RPMI7951 (cell line): ENCODE results near the gene DCDC2. TPM values are rescaled to one million over a fixed set of nuclear protein-coding genes. Genes with fewer than 3 reads are reported as not detected.
"Not testable (repeated sequence)": the region's sequence is repeated elsewhere in the genome, so short reads cannot be mapped to it uniquely, and the experiment has no call there.

Experiments used
- DNase-seq: peaks from one replicate; pipeline ENCODE4 v3.0.0-alpha.2; 2012; ENCODE audit warnings: low read depth
- total RNA-seq: library from RNA; depleted of rRNA; stranded (reverse); fragments of >200 nt; shearing (Covaris generic); gene quantifications from 2 replicates; pipeline ENCODE4 v1.2.3, GENCODE V29; 2014

The DCDC2 gene
- total RNA-seq, 1 experiment from 2014 or later, result not detected

GRCh38 chr6:24225838-24226237, 132.0 kb downstream of the DCDC2 start:
- no peak for DNase-seq

DNA sequence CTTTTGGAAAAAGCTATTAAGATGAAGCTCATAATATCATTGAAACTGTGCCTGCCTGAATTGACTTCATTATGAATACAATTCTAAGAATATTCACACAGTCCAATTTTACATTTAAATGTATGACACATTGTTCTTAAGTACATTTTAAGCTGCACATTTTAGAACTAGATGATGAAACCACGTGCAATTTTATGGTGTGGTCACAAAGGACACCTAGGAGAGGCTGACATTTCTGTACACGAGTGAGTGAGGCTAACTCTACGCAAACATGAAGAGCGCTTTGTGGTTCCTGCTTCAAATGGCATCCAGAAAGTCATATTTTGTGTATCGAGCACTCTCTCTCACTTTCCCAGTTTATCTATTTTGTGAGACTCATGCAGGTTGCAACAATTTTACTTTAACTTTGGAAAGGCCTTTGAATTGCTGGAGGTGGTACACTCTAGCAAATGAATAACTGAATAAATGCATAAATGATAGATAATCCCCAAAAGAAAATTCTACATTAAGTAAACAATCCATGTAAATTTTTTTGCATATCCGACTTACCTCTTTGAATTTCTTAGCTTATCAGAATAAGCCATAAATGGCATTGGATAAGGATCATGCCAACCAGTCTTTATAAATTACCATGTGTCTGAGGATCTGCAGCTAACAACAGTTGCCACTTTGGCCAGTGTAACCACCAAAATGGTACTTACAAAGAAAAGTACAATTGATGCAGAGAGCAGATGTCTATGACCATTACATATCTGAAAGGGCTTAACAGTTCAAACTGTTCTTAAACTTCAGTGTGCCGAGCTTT, 134.5 kb downstream of the DCDC2 start:
- DNase-seq, result no peak

GRCh38 chr6:24219670-24220069, 138.2 kb downstream of the DCDC2 start:
- no peak for DNase-seq

GRCh38 chr6:24214984-24215383, 142.9 kb downstream of the DCDC2 start:
- no peak for DNase-seq

DNA sequence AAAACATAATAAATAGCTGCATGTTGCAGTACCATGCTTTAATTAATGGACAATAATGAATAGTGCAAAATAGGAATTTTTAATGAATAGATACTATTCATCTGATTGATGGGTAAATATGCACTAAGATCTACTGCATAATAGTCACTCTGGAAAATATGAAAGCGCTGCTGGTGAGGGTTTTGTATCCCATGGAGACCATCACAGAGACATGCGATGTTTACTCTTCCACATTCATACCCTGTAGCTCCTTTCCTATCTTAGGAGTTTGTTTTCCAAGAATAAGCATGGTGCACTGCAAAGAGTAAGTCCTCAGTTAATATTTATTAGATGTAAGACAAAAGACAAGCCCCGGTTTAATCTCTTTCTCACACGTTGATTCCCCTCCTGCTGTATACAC, 150.4 kb downstream of the DCDC2 start:
- DNase-seq, result no peak

- DNase-seq, result peak; percentile 35
These were observed 152.8 kb downstream of the DCDC2 start for GRCh38 chr6:24205020-24205492.

DNA sequence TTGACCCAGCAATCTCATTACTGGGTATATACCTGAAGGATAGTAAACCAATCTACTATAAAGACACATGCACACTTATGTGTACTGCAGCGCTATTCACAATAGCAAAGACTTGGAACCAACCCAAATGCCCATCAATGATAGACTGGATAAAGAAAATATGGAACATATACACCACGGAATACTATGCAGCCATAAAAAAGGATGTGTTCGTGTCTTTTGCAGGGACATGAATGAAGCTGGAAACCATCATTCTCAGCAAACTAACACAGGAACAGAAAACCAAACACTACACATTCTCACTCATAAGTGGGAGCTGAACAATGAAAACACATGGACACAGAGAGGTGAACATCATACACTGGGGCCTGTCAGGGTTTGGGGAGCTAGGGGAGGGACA, 153.7 kb downstream of the DCDC2 start:
- not testable (repeated sequence) for DNase-seq

DNA sequence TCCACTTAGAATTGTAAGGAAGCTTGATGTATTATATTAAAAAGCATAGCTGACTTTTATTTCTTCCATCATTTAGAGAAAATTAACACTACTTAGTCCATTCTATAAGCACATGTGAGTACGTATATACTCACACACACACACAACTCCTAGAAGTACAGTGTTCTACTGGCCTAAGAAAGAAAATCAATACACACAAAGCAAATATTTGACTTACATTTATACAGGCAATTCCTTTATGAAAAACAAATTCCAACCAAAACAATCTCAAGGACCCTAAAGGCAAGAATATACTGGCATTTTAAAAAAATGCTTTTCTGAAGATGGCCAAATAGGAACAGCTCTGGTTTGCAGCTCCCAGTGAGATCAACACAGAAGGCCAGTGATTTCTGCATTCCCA, 160.0 kb downstream of the DCDC2 start:
- DNase-seq, result no peak

GRCh38 chr6:24195836-24196597, 161.8 kb downstream of the DCDC2 start:
- DNase-seq, result no peak

DNA sequence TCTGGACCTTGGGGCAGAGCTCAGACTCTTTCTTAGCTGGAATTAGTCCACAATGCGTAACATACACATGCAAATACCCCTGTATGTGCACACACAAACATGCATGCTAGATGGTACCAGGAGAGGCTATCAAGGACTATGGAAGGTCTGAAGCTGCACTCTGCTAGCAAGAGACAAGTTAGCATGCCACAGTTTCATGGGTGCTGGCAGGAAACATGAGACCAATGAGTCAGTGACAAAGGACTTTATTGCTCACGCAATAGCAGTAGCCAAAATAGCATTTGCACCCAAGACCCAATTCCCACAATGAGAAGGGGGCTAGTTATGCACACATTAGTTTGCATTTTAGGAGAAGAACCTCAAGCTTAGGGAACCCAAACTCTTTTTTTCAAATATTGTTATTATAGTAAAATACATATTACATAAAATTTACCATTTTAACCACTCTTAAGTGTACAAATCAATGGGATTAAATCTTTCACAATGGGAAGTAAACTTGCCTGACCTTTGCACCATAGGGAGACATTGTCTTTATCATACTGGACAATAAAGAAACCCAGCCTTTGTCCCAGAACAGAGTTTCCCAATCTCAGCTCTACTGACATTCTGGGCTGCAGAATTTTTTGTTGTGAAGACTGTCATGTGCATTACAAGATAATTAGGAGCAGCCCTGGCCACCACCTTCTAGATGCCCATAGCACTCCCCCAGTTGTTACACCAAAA, 162.7 kb downstream of the DCDC2 start:
- DNase-seq, result no peak

DNA sequence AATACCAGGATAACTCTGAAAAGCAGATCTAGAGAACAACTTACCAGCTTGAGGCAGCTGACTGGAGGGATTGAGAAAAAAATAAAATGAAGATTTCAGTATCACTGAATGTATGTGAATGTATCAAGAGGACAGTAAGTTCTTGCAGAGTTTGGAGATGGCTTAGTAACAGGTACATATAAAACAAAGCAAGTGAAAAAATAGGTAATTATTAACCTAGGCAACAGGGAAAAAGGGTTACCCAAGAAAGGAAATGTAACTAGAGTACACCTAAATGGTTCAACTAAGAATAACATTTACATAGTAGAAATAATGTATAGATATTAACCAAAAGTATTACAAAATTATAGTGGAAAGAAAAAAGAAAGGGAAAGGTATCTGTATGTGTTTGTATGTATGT, 164.5 kb downstream of the DCDC2 start:
- no peak for DNase-seq

GRCh38 chr6:24191346-24191745, 166.5 kb downstream of the DCDC2 start:
- peak; percentile 15 for DNase-seq

DNA sequence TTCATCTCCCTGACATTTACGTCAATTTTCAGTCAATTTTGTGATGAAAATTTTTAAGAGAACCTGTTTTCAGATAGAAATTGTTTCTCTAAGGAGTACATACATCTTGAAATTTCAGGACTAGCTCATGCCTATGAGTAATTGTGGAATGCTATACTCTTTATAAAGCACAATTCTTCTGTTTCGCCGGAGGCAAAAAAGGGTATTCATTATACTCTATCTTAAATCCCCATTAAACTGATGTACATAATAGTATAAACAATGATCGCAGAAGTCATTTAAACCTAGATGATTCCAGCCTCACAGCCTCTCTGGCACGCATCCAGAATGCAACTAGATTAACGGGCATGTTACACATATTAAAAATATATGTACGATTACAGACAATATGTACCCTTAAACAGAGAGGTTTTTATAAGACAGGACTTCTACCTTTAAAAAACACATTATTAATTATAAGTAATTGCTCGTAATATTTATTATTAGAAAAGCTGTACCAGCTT, 169.2 kb downstream of the DCDC2 start:
- DNase-seq, result no peak

DNA sequence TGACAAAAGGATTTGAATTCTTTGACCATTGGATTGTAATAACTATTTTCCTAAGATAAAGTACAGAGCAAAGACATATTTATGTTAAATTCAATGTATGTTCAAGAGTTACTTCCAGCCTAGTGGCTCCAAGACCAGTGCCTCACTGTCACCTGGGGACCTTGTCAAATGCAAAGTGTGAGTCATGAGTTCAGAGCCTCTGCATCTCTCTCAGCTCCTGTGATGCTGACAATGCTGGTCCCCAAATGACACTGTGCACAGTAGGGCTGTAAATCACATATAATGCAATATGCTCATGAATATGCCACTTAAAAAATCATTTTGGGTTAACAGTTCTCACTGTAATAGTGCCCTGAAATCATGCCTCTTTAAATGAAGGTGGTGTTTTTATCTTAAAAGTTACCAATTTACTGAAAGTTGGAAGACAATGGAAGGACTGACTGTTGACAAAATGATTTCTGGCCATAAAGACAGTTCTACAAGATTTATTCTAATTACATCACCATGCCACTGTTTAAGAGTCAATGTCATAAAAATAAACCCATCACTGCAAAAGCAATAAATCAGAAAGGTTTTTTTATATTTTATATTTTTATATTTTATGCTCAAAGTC, 169.8 kb downstream of the DCDC2 start:
- DNase-seq, result no peak

DNA sequence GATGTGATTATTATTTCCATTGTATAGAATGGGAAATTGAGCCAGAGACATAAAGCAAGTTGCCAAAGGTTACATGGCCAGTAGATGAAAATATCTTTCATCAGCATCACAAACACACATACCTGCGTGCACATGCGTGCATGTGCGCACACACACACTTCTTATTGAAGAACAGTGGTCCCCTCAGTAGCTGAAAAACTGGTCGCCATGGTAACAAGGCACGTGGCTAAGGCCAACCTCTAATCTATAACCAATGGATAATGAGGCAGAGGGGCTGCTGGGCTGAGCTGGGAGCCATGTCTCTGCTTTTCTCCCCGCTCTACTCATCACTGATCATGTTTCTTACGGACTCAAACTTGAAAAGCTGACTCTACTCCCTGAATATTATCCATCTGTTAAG, 171.5 kb downstream of the DCDC2 start:
- DNase-seq, result no peak

DNA sequence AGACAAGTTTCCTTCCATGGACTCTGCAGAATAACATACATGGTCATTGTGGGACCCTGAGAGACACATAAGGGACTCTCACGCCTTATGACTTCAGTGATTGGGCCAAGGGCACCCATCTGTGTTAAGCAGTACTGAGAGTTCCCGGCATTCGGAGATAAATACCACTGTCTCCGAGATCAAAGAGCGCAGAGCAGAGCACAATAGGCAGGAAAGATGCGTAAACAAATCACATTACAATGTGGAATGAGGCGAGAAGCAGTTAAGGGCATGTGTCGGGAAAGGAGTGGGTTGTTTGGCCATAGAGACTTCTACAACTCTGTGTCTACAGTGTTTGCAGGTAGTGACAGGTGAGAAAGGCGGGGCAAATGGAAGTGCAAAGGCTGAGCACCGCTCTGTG, 174.3 kb downstream of the DCDC2 start:
- DNase-seq, result no peak

DNA sequence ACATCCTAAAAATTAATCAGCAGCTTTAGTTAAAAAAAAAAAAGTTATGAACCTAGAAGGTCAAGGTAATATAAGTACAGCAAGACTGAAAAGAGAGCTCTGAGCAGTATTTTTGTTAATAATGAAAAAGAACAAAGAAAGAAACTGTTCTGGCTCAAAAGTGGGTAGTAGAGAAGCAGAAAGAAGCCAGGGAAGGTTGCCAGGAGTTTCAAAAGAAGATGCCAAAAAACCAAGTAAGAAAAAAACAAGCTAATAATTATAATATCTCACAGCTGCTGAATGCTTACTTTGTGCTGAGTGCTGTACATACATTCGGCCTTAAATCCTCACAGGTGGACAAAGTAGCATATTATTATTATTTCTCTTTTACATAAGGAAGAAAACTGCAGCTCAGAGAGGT, 200.0 kb downstream of the DCDC2 start:
- no peak for DNase-seq

DNA sequence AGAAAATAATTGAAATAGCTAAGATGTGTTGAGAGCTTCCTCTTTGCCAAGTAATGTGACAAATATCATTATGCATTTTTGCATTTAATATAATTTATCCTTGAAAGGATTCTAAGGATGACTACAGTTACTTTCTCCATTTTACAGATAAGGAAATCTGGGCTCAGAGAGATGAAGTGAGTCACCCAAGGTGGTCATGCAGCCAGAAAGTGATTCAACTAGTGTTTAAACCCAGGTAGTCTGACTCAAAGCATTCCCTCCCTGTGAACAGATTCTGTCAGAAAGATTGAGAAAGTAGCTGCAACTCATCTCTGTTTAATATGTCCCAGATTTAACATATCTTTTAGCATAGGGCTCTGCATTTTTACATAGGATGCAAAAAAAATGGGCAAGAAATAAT, 203.7 kb downstream of the DCDC2 start:
- DNase-seq, result no peak

DNA sequence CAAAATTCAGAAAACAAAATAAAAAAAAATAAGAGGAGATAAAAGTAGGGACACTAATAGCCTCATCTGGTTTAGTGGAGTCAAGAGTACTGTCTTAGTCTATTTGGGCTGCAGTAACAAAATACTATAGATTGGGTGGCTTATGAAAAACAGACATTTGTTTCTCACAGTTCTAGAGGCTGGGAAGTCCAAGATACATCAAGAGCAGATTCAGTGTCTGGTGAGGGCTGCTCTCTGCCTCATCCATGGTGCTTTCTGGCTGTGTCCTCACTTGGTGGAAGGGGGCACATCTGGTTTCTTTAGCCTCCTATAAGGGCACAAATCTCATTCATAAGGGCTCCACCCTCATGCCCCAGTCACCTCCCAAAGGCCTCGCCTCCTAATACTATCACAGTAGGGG, 205.8 kb downstream of the DCDC2 start:
- no peak for DNase-seq

DNA sequence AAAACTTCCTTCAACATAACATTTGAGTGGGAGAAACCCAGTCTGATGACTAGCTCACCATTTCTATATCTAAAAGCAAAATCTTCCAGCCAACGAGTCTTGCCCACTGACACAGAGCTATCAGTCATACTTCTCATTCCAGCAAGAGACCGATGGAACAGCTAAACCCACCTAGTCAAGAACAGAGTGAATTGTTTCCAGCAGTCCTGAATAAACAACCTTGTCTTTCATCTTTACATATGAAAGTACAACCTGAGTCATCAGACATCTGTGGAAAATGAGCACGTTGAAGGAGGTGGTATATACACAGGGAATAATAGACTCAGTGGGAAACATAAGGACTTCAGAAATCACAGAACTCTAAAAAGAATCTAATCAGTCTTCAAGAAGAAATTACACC, 208.0 kb downstream of the DCDC2 start:
- no peak for DNase-seq

DNA sequence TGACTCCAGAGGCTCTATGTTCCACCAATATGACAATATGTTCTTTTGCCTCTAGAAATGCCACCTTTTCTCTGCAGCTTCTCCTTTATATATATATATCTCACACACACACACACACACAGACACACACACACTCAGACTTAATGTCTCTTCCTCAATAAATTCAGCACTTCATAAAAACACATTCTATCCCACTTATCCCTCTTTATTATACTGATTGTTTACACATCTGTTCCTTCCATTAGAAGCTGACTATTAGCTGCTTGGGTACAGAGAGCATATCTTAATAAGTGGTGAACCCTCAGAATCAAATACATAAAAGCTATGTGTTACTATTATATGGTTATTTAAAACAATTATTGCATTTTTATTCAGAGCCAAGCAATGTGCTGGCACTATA, 208.6 kb downstream of the DCDC2 start:
- no peak for DNase-seq

GRCh38 chr6:24148684-24149083, 209.2 kb downstream of the DCDC2 start:
- DNase-seq, result no peak
